ENCODE data around the gene CDC14B.
"Not testable (repeated sequence)": the region's sequence is repeated elsewhere in the genome, so short reads cannot be mapped to it uniquely, and the experiment has no call there.

CDC14B gene

DNA sequence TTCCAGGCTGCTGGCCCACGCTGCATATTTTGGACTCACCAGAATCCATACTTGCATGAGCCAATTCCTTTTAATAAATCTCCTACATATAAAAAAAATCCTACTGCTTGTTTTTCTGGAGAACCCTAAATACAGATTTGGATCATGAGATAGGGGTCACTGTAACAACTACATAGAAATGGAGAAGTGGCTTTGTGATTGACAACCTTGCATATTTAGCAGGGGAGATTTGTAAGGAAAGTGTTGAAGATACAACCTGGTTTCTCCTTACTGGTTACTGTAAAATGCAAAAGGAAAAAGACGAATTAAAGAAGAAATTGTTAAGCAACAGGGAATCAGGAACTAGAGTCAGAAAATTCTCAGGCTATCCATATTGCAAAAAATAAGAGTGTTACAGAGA is 94.9 kb downstream of the CDC14B start:
- no peak for DNase-seq

DNA sequence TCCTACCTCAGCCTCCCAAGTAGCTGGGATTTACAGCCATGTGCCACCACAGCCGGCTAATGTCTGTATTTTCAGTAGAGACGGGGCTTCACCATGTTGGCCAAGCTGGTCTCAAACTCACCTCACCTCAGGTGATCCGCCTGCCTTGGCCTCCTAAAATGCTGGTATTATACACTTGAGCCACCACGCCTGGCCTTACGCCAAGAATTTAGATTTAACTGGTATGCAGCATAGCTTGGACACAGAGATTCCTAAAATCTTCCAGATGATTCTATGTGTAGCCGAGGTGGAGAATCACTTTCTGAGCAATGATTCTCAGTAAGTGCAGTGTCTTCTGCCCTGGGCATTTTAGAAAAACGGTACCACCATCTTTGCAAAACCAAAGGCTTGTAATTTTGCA is 95.6 kb downstream of the CDC14B start:
- DNase-seq, result no peak

DNA sequence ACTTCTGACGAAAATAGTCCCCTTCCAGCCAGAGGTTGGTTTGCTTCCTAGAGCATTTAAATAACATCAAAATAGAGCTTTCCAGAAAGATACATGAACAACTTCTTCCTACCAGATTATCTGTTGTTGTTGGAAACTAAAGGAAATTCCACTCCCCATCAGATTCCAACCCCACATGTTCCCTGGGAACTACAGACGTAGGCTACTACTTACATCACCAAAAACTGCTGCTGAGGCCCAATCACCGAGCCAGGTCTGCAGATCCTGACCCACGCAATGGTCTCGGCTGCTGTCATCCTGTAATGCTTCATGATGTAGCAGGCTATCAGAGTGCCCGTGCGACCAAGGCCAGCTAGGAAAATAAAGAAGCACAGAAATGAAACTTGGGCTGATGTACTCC is 96.3 kb downstream of the CDC14B start:
- no peak for DNase-seq

DNA sequence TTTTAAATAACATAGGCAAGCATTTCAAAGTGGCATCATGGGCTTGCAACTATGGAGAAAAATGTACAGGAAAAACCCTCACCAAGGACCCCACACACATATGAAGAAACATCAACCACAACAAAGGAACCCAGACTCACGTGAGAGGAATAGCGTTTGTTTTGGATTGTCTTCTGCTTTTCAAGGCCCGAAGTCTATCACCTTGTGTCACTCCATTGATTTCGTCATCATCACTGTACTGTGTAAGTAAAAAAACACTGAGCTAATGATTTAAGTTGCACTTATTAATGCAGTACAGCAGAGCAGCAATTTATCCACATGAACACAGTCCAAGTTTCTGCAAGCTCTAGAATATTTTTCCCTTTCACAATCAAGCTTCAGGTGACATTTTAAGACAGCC is 97.3 kb downstream of the CDC14B start:
- DNase-seq, result no peak

DNA sequence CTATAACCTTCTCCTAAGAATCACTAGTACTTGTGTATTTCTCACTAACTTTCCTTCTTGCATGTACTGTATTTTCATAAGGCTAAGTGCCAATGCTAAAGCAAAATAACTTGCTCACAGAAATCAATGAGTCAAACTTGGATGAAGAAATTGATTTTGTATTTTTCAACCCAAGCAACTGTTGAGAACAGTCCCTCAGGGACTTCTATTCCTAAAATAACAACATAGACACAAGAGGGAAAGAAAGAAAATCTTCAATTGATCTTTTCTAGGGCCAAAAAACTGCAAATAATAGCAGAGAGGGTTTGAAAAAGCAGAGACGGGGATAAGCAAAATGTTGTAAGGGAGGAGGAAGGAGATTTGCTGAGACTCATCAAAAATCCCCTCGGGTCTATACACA is 99.9 kb downstream of the CDC14B start:
- no peak for DNase-seq

DNA sequence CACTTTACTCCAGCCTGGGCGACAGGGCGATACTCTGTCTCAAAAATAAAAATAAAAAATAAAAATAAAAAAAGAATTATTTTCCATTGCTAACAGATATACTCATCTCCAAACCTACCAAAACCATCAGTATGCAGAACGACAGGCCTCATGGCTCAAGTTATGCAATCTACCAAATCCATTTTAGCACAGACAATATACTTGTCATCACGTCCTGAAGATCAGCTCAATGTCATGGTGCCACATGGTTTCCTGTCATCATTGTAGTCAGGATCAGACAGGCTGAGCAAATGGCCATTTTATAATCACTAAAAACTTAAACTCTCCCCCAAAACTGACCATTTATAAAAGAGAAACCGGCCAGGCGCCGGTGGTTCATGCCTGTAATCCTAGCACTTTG is 100.5 kb downstream of the CDC14B start:
- no peak for DNase-seq

DNA sequence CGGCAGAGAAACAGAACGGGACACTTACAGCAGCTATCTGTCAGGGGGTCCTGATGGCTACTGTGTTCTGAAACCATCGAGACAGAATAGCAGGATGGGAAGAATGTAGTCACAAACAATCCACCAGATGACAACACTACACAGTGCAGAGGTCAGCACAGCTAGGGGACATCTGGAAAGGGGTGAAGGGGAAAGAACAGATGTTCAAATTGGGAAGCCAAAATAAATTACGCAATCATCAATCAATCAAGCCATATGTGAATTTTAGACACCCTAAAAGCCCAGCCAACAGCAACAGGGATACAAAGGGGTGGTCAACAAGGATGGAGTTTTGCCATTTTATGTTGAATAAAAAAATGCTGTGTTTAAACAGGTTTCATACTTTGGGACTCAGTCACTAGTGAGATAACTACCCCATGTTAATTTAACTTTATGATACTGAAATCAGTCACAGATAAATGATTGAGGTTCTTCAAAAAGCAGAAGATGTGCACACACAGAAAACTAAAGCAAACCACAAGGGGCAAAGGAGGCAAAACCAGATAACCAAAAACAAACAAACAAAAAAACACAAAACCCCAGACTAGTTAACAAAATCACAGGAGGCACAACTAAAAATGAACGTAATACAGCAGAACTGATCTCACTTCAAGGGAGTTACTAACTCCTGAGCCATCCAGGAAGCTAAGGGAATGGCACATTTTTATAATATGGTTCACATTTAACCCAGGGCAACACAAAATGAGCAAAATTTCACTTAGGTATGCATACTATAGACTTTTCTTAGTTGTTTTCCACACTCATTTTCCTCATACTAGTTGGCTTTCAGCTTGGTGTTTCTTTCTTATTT is 103.8 kb downstream of the CDC14B start:
- DNase-seq, result no peak

DNA sequence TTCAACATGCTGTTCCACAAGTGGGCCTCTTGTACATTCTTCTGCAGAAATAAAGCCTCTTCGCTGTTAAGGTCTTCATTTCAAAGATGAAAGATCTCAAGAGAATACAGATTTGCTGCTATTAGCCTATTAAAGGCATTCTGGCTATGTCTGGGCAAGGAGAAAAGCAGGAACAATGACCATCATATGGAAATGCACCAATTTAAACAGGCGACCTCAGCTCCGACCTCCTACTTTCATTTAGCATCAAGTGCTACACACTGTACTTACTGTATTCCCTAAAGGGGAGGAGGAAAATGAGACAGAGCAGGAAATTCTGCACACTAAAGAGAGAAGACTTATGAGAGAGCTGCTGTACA is 104.9 kb downstream of the CDC14B start:
- DNase-seq, result no peak

DNA sequence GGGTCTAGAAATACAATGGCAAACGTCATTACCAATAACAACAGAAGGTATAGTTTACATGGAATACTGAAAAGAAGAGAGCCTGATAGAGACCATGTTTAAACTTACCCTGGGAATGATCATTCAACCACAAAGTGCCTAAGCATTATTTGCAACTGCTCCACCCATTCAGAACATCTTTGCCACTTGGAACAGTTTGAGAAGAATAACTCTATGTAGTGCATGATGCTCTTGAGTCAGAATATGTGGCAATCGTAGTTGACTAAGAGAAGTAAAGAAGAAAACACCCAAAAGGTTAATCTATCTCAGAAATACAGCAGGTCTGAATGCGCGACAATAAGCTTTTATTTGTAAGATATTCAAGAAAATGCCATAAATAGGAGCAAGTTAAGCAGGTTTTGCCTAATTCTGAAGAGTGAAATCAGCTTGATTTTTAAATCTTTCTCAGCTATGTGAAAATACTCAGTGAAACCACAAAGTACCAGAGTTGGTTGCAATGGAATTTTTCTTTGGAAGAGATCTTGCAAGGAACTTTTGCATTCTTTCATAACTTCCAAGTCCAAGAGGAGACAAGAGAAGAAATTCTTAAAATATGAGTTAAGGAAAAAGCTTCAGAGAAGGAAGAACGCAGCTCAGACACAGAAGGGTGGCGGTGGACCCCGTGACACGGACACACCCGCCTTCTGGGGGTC is 105.4 kb downstream of the CDC14B start:
- DNase-seq, result no peak

DNA sequence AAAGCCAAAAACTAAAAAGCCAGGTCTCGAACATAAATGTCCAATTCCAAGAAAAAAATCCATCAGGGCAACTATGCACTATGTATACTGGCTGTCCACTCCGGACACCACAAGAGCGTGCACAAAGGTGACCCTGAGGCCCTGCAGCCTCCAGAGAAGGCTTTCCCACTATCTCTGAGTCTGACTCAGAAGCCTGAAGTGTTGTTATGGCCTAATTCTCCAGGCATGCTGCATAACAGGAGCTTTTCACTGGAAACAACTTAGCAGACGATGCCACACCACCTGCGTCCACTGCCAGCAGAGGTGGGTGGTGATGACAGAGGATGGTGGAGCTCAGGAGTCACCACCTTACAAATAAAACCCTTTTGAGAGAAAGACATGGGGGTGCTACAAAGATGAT is 106.0 kb downstream of the CDC14B start:
- no peak for DNase-seq

DNA sequence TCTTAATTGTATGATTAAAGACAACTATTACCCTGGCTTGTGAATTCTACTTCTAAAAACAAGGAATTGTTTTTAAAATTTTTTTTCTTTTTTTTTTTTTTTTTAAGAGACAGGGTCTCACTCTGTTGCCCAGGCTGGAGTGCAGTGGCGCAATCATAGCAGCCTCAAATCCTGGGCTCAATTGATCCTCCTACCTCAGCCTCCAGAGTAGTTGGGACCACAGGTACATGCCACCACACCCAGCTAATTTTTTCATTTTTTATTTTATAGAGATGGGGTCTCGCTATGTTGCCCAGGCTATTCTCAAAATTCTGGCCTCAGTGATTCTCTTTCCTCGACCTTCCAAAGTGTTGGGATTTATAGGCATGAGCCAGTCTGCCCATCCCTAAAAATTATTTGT is 107.4 kb downstream of the CDC14B start:
- DNase-seq, result no peak

DNA sequence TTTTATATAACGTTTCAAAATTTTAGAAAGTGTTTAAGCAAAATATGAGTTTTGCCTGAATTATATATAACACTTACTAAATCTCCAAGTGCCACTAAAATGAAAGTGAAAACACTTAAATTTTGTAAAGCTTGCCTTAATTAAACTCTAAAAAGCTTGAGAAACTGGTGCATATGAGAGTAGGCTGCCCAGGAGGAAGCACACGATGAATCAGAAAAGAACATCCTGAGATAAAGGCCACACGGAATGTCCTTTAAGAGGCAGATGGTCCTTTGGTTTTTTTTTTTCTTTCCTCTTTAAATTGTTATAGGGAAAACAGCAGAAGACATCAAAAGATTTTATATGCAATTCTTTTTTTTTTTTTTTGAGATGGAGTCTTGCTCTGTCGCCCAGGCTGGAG is 109.4 kb downstream of the CDC14B start:
- no peak for DNase-seq

DNA sequence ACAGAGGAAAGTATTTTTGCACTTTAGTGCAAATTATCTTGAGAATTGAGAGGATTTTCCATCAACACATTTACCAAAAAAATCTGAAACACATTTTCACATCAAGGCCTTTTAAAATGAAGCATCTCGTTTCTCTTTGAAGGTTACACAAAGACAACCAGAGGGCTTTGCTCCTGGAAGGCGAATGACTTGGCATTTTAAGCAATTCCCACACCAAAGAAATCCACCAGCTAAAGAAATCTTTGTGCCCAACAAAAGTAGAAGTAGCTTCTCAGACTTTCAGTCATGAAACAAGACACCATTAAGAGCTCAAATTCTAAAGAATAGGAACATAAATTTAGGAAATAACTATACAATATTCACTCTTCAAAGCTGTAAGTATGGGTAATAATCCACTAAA is 109.8 kb downstream of the CDC14B start:
- no peak for DNase-seq

DNA sequence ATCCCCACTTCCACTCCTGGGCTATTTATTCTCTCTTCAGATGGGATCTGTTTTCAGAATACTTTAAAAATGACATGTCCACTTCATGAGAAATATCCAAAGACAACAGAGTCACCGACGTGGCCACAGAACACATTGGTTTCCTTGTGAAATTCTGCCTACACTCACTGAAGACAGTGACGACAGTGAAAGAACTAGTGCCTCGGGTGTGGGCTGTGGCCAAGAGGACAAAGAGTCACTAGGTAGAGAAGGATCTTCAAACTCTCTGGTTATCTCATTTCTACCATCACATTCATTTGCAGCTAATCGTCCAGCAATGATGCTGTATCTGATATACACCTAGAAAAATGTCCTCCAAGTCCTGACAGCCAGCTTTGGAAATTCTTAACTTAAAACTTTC is 110.6 kb downstream of the CDC14B start:
- DNase-seq, result no peak

DNA sequence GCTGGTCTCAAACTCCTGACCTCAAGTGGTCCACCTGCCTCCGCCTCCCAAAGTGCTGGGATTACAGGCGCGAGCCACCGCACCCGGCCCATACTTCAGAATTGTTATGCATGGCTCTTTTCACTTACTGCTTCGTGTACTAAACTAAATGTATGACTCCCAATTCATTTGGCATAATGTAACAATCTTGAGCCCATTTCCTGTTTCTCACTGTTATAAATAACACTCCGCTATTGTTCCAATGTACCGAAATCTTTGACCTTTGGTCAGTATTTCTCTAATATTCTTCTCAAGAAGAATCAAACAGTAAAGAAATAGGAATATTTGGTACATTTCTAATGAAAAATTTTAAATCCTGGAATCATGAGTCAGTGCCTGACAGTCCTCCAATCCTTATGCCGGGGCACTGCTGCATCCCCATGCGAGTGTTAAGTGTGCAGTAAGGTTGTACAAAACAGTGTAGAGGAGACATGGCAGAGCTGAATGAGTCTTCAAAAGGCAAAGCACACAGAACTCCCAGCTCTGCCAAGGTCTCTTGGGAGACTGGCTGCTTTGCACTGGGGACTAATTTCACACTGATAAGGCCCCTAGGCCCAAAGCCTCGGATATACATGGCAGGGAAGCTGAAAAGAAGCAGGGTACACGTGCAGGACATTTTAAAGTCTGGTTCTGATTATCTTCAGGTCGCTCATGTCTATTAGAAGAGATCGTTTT is 111.3 kb downstream of the CDC14B start:
- no peak for DNase-seq

DNA sequence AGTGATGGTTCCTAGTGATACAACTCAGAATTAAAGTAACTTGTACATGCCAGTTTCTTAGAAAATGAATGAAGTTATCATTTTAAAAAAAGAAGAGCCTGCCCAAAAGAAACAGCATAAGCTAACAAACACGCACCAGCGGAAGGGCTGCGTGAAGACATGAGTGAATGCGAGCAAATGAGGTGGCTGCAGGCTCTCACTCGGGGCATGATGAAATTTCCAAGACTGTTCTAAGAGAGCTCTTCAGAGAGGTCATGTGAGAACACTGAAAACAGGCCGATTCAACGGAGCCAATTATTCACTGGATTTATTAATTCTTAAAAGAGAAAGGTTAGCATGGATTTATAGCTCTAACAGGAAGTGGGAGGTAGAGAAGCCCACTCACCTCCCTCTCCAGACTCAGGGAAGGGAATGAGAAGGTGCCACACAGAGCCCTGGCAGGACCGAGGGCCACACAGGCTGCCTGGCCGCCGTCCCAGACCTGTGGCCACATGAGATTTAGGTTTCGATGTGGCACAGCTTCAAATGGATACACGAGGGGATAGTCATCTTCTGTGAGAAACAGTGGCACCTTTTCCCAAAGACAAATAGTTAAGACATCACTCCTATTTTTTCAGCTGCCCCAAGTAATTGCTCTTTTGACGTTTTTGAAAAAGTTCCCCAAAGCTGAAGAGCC is 114.2 kb downstream of the CDC14B start:
- DNase-seq, result no peak

DNA sequence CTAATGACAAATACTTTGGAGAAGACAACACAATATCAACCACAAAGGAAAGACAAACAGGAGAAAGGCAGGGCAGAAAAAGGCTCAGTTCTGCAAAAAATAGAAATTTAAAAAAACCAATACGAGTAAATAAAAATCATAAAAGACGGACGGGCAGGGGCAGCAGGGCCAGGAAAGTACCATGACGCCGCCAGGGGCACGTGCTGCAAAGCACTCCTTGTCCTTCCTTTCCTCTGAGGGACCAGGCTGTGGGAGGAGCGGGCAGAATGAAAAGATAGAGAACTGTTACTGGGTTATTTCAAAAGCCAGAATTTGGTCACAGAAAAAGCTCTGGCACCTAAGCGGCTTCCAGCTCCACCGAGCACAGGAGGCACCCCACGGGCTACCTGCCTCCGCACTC is 115.7 kb downstream of the CDC14B start:
- DNase-seq, result no peak

DNA sequence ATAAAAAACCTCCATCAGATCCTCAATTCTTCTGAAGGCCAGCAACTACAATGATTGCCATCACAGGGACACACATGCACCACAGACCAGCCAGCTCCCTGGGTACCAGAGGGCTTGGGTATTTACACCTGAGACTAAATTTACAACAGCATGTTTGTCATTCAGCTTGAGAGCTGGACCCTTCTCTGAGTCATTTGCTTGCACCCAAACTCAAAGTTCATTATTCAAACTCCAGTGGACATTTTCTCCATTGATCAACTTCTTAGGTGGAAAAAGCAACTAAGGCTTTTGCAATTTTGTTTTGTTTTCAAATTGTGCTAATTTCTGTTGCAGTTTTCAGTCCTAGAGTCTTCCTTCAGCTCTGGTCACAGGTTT is 116.3 kb downstream of the CDC14B start:
- not testable (repeated sequence) for DNase-seq

DNA sequence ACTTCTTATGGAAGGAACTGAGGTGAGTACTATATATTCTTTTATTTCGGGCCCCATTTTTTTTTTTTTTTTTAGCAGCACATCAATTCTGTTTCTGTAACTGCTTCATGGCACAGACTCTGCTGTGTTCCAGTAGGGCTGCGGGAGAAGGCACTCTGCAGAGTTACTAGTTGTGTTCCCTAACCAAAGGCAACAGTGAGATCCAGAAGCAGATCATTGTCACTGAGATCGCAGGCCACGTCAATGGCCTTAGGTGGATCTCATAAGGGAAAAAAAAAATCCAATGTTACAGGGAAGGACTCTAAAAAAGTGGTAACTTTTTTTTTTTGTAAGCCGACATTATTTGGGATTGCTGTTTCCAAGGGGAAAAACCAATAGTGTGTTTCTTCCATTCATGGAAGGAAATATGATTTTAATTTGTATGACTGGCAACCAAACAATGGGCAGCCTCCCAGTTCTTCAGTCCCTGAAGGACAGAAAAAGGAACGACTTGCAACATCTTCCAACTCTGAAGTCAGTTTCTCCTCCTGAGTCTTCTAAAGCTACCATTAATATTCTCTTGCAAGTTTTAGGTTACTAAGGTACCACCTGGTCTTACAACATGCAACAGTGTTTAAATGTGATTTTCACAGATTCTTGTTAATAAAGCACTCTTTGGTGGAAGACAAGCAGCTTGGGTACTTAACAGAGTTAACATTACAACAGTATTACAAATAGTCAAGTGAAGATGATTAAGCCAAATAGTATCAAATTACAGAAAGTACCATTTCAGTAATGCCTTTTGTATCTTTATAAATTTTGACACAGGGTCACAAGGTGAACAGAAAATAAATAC is 116.9 kb downstream of the CDC14B start:
- DNase-seq, result no peak

DNA sequence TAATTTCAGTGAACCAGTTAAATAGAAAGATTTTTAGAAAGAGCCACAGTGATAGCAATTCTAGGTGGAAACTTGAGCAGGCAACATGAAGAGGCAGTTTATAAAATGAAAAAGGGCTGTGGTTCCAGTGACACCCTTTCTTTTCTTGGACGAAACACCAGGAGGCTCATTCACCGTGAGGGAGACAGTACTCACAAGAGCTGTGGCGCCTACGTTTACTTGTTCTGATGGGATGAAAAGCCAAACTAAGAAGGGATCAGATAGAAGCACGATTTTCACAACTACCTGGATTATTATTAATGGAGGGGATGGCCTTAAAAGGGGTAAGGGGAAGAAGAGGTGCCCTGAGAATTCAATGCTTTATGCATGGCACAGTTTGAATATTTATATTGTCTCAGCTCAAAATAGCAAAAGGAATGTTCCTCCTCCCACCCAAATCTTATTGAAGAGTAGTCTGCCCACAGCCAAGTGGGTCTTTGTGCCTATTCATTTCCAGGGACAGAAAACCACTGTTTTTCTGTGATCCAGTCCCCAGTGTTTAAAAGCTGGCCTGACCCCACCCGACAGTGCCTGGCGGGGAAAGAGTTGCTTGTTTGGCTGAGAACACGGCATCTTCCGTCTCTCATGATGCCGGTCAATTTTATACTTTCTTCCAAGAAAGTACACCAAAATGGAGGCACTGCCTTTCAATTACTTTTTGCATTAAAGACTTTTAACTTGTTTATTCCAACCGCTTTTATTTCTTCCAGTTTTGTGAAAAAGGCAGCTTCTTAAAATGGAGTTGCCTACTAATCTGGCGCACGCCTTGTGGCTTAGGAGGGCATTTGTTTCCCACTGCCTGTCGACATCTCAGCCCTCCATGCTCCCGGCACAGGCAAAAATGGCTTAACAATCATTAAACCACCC is 117.8 kb downstream of the CDC14B start:
- no peak for DNase-seq
